H54 (cell line): Measurements from ENCODE around the gene UGGT2.
"Not testable (repeated sequence)": the region's sequence is repeated elsewhere in the genome, so short reads cannot be mapped to it uniquely, and the experiment has no call there.

Source experiments
- DNase-seq: peaks from one replicate; pipeline ENCODE4 v3.0.0; 2011; ENCODE audit warnings: low spot score, mixed read lengths; ENCODE audit not compliant: insufficient read length
- FAIRE-seq: peaks from 3 replicates; lab custom pipeline; 2011; peaks lifted over from hg19 to GRCh38; lab: Jason Lieb, UNC
- POLR2A ChIP-seq: IDR thresholded peaks from 2 replicates; pipeline ENCODE4 v1.6.1; 2011; ENCODE audit warnings: low read depth, mild to moderate bottlenecking, low read length

UGGT2 gene

GRCh38 chr13:96080676-96081075, 27.5 kb upstream of the UGGT2 start:
- DNase-seq (no peak), FAIRE-seq (no peak)
- TF ChIP-seq POLR2A = no peak

- no peak for DNase-seq
- no peak for TF ChIP-seq POLR2A
- FAIRE-seq = peak; percentile 88
These were observed 22.8 kb upstream of the UGGT2 start for GRCh38 chr13:96075953-96076543.

DNA sequence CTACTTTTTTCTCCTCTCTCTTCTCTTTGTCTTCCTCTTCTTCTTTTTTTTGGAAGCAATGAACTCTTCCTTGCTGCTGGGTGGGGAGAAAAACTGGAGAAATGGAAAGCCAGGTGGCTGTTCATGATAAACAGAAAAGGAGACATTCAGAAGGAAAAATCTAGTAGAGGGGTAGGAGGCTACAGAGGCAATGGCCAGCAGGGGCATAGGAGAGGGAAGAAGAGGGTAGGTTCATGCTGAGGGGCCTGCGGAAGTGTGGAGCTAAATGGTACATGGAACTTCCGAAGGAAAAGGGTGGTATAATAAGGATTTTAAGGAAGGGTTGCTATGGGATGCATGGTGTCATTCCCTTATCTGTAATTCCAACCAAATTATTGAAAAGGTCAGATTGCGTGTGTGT, 19.2 kb upstream of the UGGT2 start:
- no peak for DNase-seq
- FAIRE-seq = no peak
- no peak for TF ChIP-seq POLR2A

DNA sequence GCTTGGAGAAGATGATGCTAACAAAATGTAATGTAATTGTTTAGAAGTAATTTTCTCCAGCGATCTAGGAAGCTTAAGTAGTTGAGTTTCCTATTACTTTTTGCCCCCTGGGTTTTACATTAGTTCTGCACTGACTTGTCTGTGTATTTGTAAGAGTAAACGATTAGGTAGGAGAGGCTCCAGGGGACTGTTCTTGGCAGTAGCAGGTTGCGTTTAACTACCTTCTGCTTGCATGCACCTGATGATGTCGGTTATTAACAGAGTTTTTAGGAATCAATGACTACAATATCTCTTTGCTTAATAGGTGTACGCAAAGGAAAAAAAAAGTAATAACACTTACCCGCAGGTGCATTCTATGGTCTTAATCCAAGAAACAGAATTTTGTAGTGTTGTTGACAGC, 18.3 kb upstream of the UGGT2 start:
- DNase-seq (no peak), FAIRE-seq (no peak)
- TF ChIP-seq POLR2A = no peak

DNA sequence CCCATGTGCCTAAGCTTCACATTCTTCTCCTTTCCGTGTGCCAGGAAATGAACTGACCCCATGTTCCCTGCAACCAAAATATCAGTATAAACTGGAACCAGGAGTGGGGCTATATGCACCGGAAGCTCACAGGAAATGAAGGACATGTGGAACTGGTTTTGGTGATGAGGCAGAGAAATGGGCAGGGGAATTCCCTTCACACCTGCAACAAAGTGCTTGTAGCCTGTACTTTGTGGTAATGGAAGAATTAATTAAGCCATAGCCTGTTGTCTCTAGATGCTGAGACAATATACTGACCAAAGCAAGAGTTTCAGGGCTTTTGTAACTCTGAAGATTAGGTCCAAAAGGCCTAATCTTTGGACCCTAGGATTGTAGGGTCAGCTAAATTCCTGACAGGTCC, 15.5 kb upstream of the UGGT2 start:
- no peak for FAIRE-seq
- no peak for DNase-seq
- TF ChIP-seq POLR2A = no peak

DNA sequence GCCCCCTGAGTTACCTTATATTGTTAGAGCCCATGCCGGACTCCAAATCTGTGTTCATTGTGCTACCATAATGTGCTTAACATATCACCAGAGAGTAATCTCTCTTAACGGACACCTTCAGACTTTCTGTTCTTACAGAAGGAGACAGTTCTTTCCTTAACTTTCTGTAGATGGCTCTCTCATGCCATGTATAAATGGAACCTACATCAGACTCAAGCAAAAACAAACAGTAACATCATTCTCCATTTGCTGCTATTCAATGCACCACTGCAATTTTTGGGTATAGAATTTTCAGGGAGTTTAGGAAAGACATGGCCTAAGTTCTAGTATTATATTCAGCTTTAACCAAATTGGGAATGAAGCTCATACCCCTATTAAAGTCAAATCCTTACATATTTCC, 12.6 kb upstream of the UGGT2 start:
- DNase-seq = no peak
- no peak for FAIRE-seq
- no peak for TF ChIP-seq POLR2A

DNA sequence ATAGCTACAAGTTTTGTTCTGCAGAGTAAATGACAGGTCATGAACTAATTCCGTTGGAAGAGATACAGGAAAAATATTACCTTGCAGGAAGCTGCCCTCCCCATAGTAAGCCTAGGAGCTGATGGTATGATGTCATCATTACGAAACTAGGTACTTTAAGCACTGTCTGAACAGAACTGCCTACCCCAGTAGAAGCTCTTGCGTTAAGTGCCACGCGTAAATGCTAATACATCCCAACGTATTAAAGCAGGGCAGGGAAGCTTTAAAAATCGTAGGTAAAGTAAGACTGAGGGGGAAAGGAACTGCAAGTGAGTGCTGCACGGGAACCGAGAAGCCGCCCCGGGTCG, 572 bp downstream of the UGGT2 start:
- TF ChIP-seq POLR2A = no peak
- DNase-seq = peak; percentile 30
- FAIRE-seq = peak; percentile 98

- DNase-seq = not testable (repeated sequence)
- peak; percentile 64 for FAIRE-seq
These were observed 1.3 kb downstream of the UGGT2 start for GRCh38 chr13:96051946-96052345.

- not testable (repeated sequence) for FAIRE-seq, DNase-seq
These were observed 1.7 kb downstream of the UGGT2 start for GRCh38 chr13:96051491-96051890.

DNA sequence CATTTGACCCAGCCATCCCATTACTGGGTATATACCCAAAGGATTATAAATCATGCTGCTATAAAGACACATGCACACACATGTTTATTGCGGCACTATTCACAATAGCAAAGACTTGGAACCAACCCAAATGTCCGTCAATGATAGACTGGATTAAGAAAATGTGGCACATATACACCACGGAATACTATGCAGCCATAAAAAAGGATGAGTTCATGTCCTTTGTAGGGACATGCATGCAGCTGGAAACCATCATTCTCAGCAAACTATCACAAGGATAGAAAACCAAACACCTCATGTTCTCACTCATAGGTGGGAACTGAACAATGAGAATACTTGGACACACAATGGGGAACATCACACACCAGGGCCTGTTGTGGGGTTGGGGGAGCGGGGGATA, 2.2 kb downstream of the UGGT2 start:
- FAIRE-seq = not testable (repeated sequence)

DNA sequence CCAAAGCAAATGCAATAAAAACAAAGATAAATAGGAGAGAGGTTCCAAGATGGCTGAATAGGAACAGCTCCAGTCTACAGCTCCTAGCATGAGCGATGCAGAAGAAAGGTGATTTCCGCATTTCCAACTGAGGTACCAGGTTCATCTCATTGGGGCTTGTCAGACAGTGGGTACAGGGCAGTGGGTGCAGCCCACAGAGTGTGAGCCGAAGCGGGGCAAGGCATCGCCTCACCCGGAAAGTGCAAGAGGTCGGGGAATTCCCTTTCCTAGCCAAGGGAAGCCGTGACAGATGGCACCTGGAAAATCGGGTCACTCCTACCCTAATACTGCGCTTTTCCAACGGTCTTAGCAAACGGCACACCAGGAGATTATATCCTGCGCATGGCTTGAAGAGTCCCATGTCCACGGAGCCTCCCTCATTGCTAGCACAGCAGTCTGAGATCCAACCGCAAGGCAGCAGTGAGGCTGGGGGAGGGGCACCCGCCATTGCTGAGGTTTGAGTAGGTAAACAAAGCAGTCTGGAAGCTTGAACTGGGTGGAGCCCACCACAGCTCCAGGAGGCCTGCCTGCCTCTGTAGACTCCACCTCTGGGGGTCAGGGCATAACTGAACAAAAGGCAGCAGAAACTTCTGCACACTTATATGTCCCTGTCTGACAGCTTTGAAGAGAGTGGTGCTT, 6.6 kb downstream of the UGGT2 start:
- not testable (repeated sequence) for FAIRE-seq, DNase-seq

More for the DNA sequence above, 2.2 kb downstream of the UGGT2 start:
- not testable (repeated sequence) for DNase-seq

DNA sequence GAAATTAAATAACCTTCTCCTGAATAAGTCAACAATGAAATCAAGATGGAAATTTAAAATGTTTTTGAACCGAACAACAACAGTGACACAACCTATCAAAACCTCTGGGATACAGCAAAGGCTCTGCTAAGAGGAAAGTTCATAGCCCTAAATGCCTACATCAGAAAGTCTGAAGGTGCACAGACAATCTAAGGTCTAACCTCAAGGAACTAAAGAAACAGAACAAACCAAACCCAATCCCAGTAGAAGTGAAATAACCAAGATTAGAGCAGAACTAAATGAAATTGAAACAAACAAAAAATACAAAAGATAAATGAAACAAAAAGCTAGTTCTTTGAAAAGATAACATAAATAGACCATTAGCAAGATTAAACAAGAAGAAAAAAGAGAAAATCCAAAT, 9.0 kb downstream of the UGGT2 start:
- FAIRE-seq = peak; percentile 27
- TF ChIP-seq POLR2A = no peak
- DNase-seq = no peak

- no peak for TF ChIP-seq POLR2A
- FAIRE-seq = no peak
These were observed 11.7 kb downstream of the UGGT2 start for GRCh38 chr13:96041326-96042110.

DNA sequence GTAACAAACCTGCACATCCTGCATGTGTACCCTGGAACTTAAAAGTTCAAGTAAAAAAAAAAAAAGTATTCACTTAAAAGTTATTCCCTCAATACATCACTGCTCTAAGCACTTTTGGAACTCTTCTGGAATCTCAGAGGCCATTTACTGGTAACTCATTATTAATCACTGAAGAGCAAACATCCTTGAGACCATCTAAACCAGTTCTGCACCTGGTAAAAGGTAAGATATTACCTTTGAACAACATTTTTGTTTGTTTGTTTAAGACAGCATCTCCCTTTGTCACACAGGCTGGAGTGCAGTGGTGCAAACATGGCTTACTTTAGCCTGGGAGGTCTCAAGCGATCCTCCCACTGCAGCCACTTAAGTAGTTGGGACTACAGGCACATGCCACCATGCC, 16.7 kb downstream of the UGGT2 start:
- FAIRE-seq = peak; percentile 11
- TF ChIP-seq POLR2A = no peak
- no peak for DNase-seq

More at GRCh38 chr13:96041326-96042110, 11.7 kb downstream of the UGGT2 start:
- no peak for DNase-seq

DNA sequence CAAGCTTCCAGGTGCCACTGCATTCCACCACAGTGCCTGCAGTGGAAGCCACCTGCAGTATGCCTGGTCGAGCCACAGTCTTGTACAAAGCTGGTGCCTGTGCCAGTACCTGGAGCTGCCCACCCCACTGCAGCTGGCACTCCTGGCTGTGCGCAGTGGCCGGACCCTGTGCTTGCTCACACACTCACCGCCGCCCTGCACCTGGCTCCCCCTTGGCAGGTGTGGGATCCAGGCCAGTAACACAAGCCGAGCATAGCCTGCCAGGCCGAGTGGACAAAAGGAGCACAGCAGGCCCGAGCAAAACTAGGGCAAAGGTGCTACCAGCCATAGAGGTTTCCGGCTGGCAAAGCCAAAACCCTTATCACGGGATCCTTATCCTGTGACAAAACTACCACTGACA, 18.5 kb downstream of the UGGT2 start:
- FAIRE-seq = no peak
- no peak for TF ChIP-seq POLR2A
- DNase-seq = no peak
